Endothelial cell of hepatic sinusoid (primary cell): ENCODE measurements around the gene CH25H.
"Not testable (repeated sequence)": the region's sequence is repeated elsewhere in the genome, so short reads cannot be mapped to it uniquely, and the experiment has no call there.

Experiments
- in situ Hi-C: cut with HindIII; loops from 2 replicates; pipeline ENCODE4 v1.10.0; 2017; ENCODE audit warnings: low sequenced_read_pairs

The CH25H gene, protein sequence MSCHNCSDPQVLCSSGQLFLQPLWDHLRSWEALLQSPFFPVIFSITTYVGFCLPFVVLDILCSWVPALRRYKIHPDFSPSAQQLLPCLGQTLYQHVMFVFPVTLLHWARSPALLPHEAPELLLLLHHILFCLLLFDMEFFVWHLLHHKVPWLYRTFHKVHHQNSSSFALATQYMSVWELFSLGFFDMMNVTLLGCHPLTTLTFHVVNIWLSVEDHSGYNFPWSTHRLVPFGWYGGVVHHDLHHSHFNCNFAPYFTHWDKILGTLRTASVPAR

DNA sequence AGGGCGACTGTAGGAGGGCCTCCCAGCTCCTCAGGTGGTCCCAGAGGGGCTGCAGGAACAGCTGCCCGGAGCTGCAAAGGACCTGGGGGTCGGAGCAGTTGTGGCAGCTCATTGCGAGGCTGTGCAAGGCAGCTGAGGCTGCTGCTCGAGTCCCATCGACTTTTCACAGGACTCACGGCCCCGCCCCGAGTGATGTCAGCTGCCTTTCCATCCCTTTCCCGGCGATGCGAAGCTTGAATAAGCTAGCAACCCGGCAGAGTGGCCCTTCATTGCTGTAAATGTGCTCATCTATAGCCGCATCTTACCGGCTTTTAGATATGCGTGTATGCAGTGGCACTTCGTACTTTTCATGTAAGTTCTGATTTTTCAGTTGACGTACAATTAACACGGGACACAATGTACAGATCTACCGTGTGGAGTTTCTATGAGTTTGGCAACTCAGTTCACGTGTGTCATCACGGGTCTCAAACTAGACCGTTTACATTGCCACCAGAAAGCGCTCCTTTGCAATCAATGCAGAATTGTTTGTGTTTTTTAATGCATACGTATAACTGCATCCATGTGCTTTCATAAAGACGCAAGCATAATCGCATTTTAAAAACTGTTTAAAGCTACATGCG is at the start of gene CH25H:
TSS of gene CH25H (minus strand) at position 137 of the 620 bp plus-strand sequence. CDS start at position 112, 25 bp downstream.
- in situ Hi-C loops = loop anchor here (5.0 to 10.0 kb wide), 2 partner anchors 270 to 362 kb away; no protein-coding TSS in a partner anchor

DNA sequence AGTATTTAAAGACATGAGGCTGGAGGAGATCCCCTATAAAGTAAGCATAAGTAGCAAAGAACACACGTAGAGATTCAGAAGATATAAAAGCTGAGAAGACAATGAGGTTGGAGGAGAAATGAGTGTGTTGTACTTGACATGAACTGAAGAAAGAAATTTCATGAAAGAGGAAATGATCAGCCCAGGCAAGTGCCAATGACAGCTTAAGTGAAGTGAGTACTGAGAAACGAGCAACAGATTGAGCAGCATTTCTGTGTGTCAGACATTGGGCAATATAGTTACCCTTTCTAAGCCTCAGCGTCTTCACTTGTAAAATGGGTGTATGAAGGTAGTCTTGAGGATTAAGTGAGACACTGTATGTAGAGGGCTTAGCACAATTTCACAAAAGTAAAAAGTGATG is 49.2 kb upstream of the CH25H start:
- in situ Hi-C loops = no loop called here

DNA sequence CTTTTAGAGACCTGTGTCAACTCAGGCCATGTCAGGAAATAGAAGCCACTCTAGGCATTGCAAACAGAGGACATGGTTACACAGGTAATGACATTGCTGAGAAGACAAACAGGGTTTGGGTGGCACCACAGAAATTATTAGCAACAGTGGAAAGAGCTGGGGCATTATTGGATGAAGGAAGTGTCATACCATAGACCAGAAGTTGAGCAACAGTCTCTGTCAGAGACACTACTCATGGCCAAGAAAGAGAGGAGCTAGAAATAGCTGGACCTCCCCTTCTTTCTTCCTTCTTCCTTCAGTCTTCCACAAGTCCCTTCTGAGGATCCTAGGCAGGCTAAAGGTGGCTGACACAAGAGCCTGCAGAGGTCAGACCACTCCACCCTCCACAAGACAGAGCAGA is 48.7 kb upstream of the CH25H start:
- in situ Hi-C loops = no loop called here

DNA sequence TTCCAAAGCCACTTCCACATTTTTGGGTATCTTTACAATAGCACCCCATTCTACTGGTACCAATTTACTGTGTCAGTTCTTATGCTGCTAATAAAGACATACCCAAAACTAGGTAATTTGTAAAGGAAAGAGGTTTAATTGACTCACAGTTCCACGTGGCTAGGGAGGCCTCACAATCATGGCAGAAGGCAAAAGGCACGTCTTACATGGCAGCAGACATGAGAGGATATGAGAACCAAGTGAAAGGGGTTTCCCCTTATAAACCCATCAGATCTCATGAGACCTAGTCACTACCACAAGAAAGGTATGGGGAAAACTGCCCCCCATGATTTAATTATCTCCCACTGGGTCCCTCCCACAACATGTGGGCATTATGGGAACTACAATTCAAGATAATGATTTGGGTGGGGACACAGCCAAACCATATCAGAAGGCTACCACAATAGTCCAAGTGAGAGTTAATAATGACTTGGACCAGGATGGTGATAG is 48.0 kb upstream of the CH25H start:
- in situ Hi-C loops = not testable (repeated sequence)

DNA sequence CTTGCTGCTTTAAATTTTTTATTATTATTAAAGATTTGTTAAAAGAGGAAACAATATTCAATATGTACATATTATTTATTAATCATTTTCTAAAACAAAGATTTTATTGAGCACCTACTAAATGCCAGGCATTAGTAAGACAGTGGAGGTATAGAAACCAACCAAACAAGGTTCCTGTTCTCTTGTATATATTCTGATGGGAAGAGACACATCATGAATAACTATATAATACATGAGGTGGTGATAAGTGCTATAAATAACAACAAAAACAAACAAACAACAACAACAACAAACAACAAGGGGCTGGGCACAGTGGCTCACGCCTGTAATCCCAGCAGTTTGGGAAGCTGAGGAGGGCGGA is 45.1 kb upstream of the CH25H start:
- in situ Hi-C loops = no loop called here

DNA sequence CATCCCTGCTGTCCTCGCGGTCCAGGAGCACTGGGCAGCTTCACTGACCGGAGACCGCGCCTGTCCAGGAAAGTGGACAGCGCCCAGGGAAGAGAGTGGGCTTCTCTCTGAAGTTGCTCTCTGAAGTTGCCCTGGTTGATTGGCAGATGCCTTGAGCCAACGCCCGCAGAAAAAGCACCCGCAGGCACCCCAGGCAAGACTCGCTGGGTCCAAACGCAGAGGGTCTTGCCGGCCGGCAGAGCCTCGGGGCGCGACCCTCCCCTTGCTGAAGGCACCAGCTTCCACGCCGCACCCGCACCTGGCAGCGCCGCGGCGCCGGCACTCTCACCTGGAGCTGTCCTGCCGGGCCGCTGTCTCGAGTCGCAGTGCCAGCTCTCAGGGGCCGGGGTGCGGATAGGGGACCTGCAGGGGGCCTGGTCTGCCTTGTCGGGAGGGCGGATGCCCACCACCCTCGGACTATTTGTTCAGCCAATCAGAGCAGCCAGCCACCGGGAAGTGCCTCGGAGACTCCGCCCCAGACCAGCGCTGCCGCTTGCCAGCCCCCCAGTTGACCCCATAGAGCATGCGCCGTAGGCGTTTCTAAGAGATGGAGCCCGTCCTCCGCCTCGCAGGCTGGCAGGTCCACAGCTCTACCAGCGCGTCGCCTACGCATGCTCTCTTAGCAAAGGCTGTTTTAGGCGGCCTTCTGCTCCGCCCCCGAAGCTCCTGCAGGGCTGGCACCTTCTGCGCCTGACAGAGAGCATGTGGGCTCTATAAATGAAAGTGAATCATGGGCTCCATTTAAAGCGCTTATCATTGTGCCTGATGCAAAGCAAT is 44.5 kb upstream of the CH25H start, which contains the start of gene LIPA:
TSS of gene LIPA (minus strand) at position 367 of the 816 bp plus-strand sequence. CDS start 4,127 bp downstream, outside the sequence.
- in situ Hi-C loops = no loop called here

DNA sequence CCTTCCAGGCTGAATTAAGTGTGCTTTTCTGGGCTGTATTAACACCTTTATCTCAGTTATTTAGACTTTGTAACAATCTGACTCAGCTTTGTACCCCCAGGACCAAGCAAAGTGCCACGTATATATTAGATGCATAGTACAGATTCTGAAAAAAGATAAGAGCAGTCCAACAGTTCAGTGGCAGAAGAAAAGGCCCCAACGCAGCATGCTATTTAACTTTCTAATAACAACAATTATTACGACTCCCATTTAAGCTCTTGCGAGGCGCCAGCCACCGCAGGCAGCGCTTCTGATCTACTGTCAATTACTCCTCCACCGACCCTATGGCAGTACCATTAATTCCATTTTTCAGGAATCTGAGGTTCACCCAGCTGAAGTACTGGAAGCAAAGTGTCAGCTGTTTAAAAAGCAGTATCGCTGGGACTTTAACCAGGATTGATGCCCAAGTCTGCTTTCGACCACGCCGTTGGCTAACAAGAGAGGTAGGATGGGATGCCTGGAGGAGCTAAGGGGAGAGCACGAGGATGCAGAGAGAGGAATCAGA is 43.8 kb upstream of the CH25H start:
- in situ Hi-C loops = no loop called here

DNA sequence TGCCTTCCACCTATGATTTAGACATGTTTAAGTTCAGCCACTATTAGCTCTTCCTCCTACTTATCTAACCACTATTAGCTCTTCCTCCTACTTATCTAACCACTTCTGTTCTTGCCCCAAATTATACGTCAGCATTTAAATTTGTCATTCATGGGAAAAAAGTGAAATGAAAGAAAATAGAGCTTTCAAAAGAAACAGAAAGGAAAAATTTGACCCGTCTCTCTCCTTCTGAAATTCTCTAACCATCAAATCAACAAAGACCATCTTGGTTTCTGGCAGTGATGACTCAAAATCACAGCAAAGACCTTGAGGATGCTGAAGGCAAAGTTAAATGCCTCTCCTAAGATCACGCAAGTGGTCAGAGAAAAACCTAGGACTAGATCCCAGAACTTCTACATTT is 41.9 kb upstream of the CH25H start:
- in situ Hi-C loops = no loop called here

DNA sequence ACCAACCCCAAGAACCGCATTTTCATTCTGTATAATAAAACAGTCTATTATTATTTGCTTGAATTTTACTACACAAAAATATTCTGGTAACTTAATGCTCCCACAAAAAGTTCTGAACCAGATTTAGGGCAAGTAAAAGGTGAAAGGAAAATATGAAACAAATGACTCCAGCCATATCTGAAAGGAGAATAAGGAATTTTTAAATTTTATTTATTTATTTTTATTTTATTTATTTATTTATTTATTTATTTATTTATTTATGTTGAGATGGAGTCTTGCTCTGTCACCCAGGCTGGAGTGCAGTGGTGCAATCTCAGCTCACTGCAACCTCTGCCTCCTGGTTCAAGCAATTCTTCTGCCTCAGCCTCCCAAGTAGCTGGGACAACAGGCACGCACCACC is 40.5 kb upstream of the CH25H start:
- in situ Hi-C loops = not testable (repeated sequence)

DNA sequence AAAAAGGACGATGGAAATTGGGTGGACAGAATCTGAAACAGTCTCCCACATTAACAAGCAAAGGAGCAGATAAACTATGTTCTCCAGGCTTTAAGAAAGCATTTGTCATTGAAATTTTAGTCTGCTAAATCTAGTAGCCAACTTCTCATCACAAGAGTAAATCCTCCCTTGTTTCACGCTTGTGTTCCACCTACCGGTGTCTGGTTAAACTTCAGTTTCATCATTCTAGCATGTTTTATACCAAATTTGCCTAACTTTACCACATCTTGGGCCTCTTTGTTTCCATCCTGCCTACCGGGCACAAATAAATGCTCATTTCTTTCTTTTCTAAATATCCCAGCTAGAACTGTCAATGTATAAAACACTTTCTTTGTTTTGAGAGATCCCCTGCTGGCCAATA is 38.7 kb upstream of the CH25H start:
- in situ Hi-C loops = no loop called here

DNA sequence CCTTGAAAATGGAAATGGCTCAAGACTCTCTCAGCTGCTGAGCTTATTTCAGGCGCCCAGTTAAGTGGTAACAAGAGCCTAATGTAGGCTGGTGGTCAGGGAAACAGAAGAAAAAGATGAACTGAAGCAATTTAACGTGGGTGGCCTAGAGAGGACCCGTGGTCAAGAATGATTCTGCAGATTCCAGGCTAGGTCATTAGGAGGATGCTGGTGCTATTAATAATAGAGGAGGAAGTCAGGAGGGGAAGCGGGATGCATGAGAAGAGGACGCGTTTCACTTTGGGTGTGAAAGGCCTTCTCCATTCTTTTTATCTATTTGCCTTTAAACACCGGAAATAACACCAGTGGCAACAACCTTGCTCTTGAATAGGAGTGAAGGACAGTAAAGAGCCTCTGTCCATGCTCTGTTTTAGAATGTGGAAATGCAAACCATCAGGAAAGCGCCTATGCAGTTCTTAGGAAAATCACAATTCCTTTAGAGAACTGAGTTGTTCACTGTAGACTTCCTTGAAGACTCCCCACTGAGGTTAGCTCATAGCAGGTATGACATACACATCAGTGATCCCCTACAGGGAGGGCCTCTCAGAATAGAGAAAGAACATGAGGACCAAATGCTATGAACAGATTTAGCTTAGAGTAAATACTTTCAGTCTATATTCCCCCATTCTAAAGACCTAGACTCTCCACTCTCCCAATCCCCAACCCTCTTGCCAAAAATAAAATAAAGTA is 35.9 kb upstream of the CH25H start:
- in situ Hi-C loops = no loop called here

DNA sequence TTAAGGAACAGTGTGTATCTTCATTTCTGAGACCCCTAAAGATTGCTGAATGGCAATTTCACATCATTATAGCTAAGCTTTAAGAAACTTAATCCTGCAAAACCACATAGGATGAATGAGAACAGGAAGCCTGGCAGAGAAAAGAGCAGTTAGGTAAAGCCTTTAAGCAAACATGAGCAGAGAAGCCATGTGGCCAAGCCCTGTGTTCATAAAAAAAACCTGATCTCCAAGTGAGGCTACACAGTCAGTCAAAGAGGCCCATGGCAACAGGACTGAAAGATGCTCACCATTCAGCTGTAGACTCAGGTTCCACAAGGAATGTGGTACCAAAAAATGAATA is 35.2 kb upstream of the CH25H start:
- in situ Hi-C loops = no loop called here

DNA sequence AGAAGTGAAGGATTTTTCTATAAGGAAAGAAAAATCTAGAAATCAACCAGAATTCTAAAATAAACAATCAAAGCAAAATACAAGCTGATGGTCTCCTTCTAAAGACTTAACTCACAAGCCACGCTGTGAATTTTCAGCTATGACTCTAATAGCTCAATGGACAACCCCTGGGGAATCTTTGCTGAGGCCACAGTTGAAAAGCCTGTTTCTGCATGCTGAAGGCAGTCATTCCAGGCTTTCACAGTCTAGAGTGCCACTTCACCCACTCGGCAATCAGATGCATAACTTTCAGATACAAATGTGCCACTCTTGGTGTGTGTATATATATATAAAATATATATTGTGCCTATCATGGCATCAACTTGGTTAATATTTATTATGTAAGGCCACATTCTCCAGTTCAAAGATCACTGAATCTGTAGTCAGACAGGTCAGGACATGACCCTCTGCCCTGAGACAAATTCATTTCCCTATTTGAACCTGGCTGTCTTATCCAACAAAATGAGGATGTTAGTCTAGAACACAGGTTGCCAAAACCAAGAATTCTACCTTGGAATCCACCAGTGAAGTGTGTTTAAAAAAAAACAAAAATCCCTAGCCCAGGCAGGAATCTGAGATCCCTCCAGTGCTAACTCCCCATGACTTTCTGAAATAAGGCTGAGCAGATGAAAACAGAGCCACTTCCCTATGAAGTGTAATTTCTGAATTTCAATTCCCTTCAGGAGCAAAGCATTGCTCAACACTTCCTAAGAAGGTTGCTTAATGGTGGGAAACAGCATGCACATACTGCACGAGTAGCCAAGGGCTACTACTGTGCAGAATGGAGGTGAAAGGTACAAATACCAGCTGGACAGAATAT is 34.6 kb upstream of the CH25H start:
- in situ Hi-C loops = no loop called here

DNA sequence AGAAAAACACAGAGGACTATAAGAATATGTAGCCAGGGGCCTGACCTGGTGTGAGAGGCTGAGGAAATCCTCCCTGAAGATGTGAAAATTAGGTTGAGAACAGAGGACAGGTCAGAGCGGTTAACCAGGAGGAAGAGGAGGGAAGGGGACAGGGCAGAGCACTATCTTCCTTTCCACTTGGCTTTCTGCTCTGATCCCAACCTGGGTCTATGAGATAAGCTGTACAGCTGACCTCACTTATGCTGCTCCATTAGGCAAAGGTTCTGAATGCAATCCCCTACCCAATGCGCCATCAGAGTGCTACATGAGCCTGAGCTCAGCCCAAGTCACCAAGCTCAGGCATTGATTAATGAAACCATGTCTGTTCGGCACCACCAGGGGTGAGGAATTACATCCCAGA is 33.9 kb upstream of the CH25H start:
- in situ Hi-C loops = no loop called here

DNA sequence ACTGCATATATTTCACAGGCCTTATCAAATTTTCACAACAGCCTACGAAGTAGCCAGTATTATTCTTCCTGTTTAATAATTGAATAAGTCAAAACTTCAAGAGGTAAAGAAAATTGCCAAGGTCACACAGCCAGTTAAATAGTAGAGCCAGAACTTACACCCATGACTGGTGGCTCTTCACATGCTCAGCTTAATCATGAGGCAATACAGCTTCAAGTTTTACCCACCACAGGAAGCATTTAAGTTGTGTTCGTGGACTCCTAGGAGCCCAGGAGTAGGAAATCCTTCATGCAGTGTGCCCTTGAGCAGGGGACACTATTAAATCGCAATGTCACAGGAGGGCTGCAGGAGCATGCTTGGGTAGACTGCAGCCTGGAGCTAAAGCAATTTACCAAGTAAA is 33.4 kb upstream of the CH25H start:
- in situ Hi-C loops = no loop called here

DNA sequence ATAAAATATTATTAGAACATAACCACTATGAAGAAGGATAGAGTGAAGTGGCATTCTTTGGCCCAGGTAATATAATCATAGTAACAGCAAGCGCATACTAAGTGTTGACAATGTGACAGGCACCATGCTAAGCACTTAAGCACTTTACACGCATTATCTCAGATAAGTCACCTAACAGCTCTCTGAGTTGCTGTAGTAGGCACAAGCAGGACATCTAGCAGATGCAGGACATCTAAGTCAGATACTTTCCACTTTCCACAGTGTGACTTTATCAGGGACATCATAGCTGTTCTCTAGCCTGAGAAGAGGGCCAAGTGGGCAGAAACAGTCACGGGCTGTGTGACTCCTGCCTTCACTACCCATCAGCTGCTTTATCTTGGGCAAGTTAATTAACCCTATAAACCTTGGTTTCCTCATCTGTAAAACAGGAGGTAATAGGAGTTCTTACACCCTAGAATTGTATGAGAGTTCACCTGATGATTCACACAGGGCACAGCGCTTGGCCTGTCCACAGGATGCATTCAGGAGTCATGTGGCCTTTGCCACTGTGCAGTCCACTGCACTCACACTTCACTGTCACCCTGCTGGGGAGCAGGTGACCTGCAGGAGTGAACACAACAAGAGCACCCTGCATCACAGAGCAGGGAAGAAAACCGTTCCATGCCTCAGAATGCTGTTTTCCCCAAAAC is 32.0 kb upstream of the CH25H start:
- in situ Hi-C loops = no loop called here

DNA sequence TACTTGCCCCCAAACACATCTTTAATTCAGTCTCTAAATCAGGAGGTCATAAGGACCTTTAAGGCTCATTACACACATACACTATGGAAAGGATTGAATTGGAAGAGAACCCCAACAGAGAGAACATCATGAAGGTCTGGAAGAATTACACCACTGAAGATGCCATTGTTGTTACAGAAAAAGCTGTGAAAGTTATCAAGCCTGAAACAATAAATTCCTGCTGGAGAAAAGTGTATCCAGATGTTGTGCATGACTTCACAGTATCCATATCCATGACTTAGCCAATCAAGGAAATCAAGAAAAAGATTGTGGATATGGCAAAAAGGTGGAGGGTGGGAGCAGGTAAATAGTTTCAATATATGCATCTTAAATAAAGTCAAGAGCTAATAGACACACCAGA is 30.7 kb upstream of the CH25H start:
- in situ Hi-C loops = no loop called here

DNA sequence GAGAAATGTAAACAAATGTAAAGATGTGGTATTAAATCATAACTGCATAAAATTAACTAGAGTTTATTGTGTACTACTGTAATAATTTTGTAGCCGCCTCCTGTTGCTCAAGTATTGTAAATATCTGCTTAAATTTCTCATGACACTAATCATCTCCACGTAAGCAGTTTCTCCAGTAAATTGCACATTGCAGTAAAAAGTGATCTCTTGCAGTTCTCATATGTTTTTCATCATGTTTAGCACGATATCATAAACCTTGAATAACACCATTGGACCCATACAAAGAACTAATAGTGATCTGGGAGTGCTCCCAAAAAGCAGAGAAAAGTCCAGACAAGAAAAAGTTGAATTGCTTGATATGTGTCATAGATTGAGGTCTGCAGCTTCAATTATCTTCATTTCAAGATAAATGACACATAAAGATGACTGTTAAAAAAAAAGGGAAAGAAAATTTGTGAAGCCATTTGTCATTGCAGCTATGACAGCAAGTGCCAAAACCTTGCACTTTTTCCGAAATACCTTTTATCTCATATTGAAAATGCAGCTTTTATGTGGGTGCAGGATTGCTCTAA is 29.2 kb upstream of the CH25H start:
- in situ Hi-C loops = no loop called here
